Stimulated activated naive B cell treated with anti-CD40 and anti-IgM and Interleukin-4, amounts not matched to agents 10 μg/mL and 1 μg/mL and 100 μg/mL, for 72 hours (primary cell): Measurements from ENCODE around the gene TAF1D.
"Not testable (repeated sequence)": the region's sequence is repeated elsewhere in the genome, so short reads cannot be mapped to it uniquely, and the experiment has no call there.

Experiments
- ATAC-seq, 2 donors: fragments of 150-1000 bp; cut with Tn5 transposase; replicated peaks; 2 replicates each; pipeline ENCODE4 v1.10.0; 2021; ENCODE audit warnings: moderate library complexity in 1 of 2
- DNase-seq: peaks from one replicate; pipeline ENCODE4 v3.0.0; 2021
- H3K27ac Mint-ChIP-seq: one replicate; pipeline ENCODE4 v1.8.0; 2022; ENCODE audit warnings: mild to moderate bottlenecking, mixed read lengths
- H3K27me3 Mint-ChIP-seq, 2 donors: one replicate each; pipeline ENCODE4 v1.8.0; 2022; ENCODE audit warnings: mixed read lengths in 2 of 2
- H3K36me3 Mint-ChIP-seq, 2 donors: one replicate each; pipeline ENCODE4 v1.8.0; 2022; ENCODE audit warnings: mixed read lengths in 2 of 2, mild to moderate bottlenecking in 1 of 2
- H3K4me1 Mint-ChIP-seq, 2 donors: one replicate each; pipeline ENCODE4 v1.8.0; 2022; ENCODE audit warnings: mixed read lengths in 2 of 2, mild to moderate bottlenecking in 1 of 2
- H3K4me3 Mint-ChIP-seq, 2 donors: one replicate each; pipeline ENCODE4 v1.8.0; 2022; ENCODE audit warnings: mild to moderate bottlenecking in 2 of 2, mixed read lengths in 2 of 2, moderate library complexity in 1 of 2
- H3K9me3 Mint-ChIP-seq, 2 donors: one replicate each; pipeline ENCODE4 v1.8.0; 2022; ENCODE audit warnings: mixed read lengths in 2 of 2, mild to moderate bottlenecking in 1 of 2

The TAF1D gene

GRCh38 chr11:93761910-93762309 is 20.6 kb upstream of the TAF1D start:
- no peaks in the 10 kb centered on the region for H3K27me3 Mint-ChIP-seq
- H3K9me3 Mint-ChIP-seq = peaks cover under 1 to 2% of the 10 kb centered on the region in 2 donors
- no peak for DNase-seq
- no peak overlapping the region for H3K27ac Mint-ChIP-seq
- no peak for ATAC-seq
- H3K4me3 Mint-ChIP-seq = no peak overlapping the region
- H3K4me1 Mint-ChIP-seq = peaks cover under 1 to 3% of the 10 kb centered on the region in 2 donors
- peaks cover 24 to 45% of the 10 kb centered on the region in 2 donors for H3K36me3 Mint-ChIP-seq

- H3K4me1 Mint-ChIP-seq, DNase-seq, ATAC-seq, H3K27ac Mint-ChIP-seq, H3K9me3 Mint-ChIP-seq, H3K27me3 Mint-ChIP-seq, H3K4me3 Mint-ChIP-seq: not testable (repeated sequence)
- H3K36me3 Mint-ChIP-seq = peaks cover 17 to 31% of the 10 kb centered on the region in 2 donors
Observed at GRCh38 chr11:93759123-93759522, 17.8 kb upstream of the TAF1D start.

- no peak for ATAC-seq
- Mint-ChIP-seq H3K36me3 (peaks cover 17 to 32% of the 10 kb centered on the region in 2 donors), H3K27me3 (no peaks in the 10 kb centered on the region), H3K4me1 (peaks cover 4 to 8% of the 10 kb centered on the region in 2 donors), H3K4me3 (no peak overlapping the region), H3K9me3 (no peaks in the 10 kb centered on the region), H3K27ac (no peak overlapping the region)
- no peak for DNase-seq
Observed at GRCh38 chr11:93757924-93758865, 16.9 kb upstream of the TAF1D start.

GRCh38 chr11:93757301-93757700 is 16.0 kb upstream of the TAF1D start:
- Mint-ChIP-seq H3K36me3 (peaks cover 17 to 36% of the 10 kb centered on the region in 2 donors), H3K27ac (no peak overlapping the region), H3K27me3 (no peaks in the 10 kb centered on the region), H3K4me3 (no peak overlapping the region), H3K4me1 (peaks cover 4 to 8% of the 10 kb centered on the region in 2 donors), H3K9me3 (no peaks in the 10 kb centered on the region)
- DNase-seq (no peak), ATAC-seq (no peak)

GRCh38 chr11:93756748-93757147 is 15.5 kb upstream of the TAF1D start:
- Mint-ChIP-seq H3K27ac (no peak overlapping the region), H3K27me3 (no peaks in the 10 kb centered on the region), H3K9me3 (no peaks in the 10 kb centered on the region), H3K4me1 (peaks cover 4 to 8% of the 10 kb centered on the region in 2 donors), H3K36me3 (peaks cover 18 to 36% of the 10 kb centered on the region in 2 donors), H3K4me3 (no peak overlapping the region)
- peak; percentile 84 to 86 for ATAC-seq
- DNase-seq = no peak

GRCh38 chr11:93753241-93753640 is 11.9 kb upstream of the TAF1D start:
- H3K4me1 Mint-ChIP-seq = peaks cover 4 to 8% of the 10 kb centered on the region in 2 donors
- DNase-seq = no peak
- H3K27me3 Mint-ChIP-seq = no peaks in the 10 kb centered on the region
- H3K4me3 Mint-ChIP-seq = no peak overlapping the region
- no peaks in the 10 kb centered on the region for H3K9me3 Mint-ChIP-seq
- no peak for ATAC-seq
- H3K36me3 Mint-ChIP-seq = peaks cover 7 to 28% of the 10 kb centered on the region in 2 donors
- H3K27ac Mint-ChIP-seq = no peak overlapping the region

- Mint-ChIP-seq H3K36me3 (peaks cover 7 to 20% of the 10 kb centered on the region in 2 donors), H3K4me3 (no peak overlapping the region), H3K27me3 (no peaks in the 10 kb centered on the region), H3K4me1 (peaks cover 0 to 2% of the 10 kb centered on the region in 2 donors), H3K9me3 (no peaks in the 10 kb centered on the region), H3K27ac (peak overlapping the region; percentile 56)
- no peak for DNase-seq
- ATAC-seq = no peak
Observed at GRCh38 chr11:93751001-93751400, 9.7 kb upstream of the TAF1D start.

GRCh38 chr11:93747122-93747521 is 5.8 kb upstream of the TAF1D start:
- no peak for DNase-seq
- peaks cover 8 to 12% of the 10 kb centered on the region in 2 donors for H3K36me3 Mint-ChIP-seq
- H3K9me3 Mint-ChIP-seq = no peaks in the 10 kb centered on the region
- H3K27me3 Mint-ChIP-seq = no peaks in the 10 kb centered on the region
- peaks cover 10 to 11% of the 10 kb centered on the region in 2 donors for H3K4me1 Mint-ChIP-seq
- no peak overlapping the region for H3K27ac Mint-ChIP-seq
- no peak overlapping the region for H3K4me3 Mint-ChIP-seq
- ATAC-seq = no peak

- Mint-ChIP-seq H3K9me3 (no peaks in the 10 kb centered on the region), H3K27me3 (no peaks in the 10 kb centered on the region), H3K4me1 (peaks cover 14% of the 10 kb centered on the region in 2 donors), H3K36me3 (peaks cover 11 to 16% of the 10 kb centered on the region in 2 donors), H3K4me3 (no peak overlapping the region), H3K27ac (no peak overlapping the region)
- DNase-seq (no peak), ATAC-seq (no peak)
Observed at GRCh38 chr11:93746101-93746500, 4.8 kb upstream of the TAF1D start.

GRCh38 chr11:93745005-93745755 is 3.9 kb upstream of the TAF1D start:
- H3K9me3 Mint-ChIP-seq, H3K27ac Mint-ChIP-seq, H3K27me3 Mint-ChIP-seq, DNase-seq, ATAC-seq, H3K4me3 Mint-ChIP-seq: not testable (repeated sequence)
- Mint-ChIP-seq H3K36me3 (peaks cover 19 to 26% of the 10 kb centered on the region in 2 donors), H3K4me1 (peaks cover 14 to 16% of the 10 kb centered on the region in 2 donors)

GRCh38 chr11:93744669-93745004 is 3.3 kb upstream of the TAF1D start:
- Mint-ChIP-seq H3K4me3 (no peak overlapping the region), H3K4me1 (peaks cover 15 to 21% of the 10 kb centered on the region in 2 donors), H3K9me3 (no peaks in the 10 kb centered on the region), H3K27me3 (no peaks in the 10 kb centered on the region), H3K27ac (no peak overlapping the region), H3K36me3 (peaks cover 24 to 28% of the 10 kb centered on the region in 2 donors)
- DNase-seq = no peak
- ATAC-seq = no peak

GRCh38 chr11:93743291-93743690 is 2.0 kb upstream of the TAF1D start:
- Mint-ChIP-seq H3K4me3 (peak overlapping the region; percentile 41 to 61), H3K4me1 (peaks cover 18 to 30% of the 10 kb centered on the region in 2 donors), H3K36me3 (peaks cover 29 to 37% of the 10 kb centered on the region in 2 donors), H3K27me3 (no peaks in the 10 kb centered on the region), H3K27ac (no peak overlapping the region), H3K9me3 (no peaks in the 10 kb centered on the region)
- ATAC-seq (no peak), DNase-seq (no peak)

GRCh38 chr11:93741882-93742226 is 559 bp upstream of the TAF1D start:
- no peaks in the 10 kb centered on the region for H3K9me3 Mint-ChIP-seq
- DNase-seq (no peak), ATAC-seq (peak in 1 of 2 donors; percentile 8)
- peak overlapping the region; percentile 99 for H3K4me3 Mint-ChIP-seq
- peaks cover 21 to 39% of the 10 kb centered on the region in 2 donors for H3K4me1 Mint-ChIP-seq
- peak overlapping the region; percentile 100 for H3K27ac Mint-ChIP-seq
- no peaks in the 10 kb centered on the region for H3K27me3 Mint-ChIP-seq
- H3K36me3 Mint-ChIP-seq = peaks cover 38 to 48% of the 10 kb centered on the region in 2 donors

- peaks cover 21 to 49% of the 10 kb centered on the region in 2 donors for H3K4me1 Mint-ChIP-seq
- H3K27ac Mint-ChIP-seq = peak overlapping the region; percentile 100
Observed at GRCh38 chr11:93740730-93741093, 583 bp downstream of the TAF1D start.

More at GRCh38 chr11:93740730-93741093, 583 bp downstream of the TAF1D start:
- H3K4me3 Mint-ChIP-seq = peak overlapping the region; percentile 99
- peak; percentile 65 to 68 for ATAC-seq
- no peaks in the 10 kb centered on the region for H3K27me3 Mint-ChIP-seq
- no peaks in the 10 kb centered on the region for H3K9me3 Mint-ChIP-seq
- H3K36me3 Mint-ChIP-seq = peaks cover 44 to 58% of the 10 kb centered on the region in 2 donors
- DNase-seq = peak; percentile 39
